ENCODE results near the gene RIOK2. TPM values are rescaled to one million over a fixed set of nuclear protein-coding genes. Genes with fewer than 3 reads are reported as not detected.
"Not testable (repeated sequence)": the region's sequence is repeated elsewhere in the genome, so short reads cannot be mapped to it uniquely, and the experiment has no call there.

RIOK2 gene
- total RNA-seq, 3 donors from 2014 or later (not counting 1 experiment from before 2014, with no cell fraction given): 26.3 to 31.0 (median 28.2) TPM

DNA sequence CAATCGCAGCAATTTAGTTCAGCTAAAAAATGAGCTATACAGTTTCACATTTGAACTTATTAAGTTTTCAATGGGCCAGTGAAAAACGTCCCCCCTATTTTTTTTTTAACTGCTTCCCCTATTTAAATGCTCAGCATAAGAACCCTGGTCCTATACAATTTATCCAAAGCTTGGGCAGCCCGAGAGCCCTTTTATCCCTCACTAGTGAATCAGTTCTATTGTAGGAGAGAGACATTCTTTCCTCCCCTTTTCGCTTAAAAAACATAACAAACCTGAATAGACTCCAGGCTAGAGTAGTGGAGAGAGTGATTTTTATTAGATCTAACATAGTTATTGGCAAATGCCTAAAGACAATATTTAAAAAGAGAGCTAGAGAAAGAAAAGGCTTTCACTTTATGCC, 42.0 kb downstream of the RIOK2 start:
- Mint-ChIP-seq H3K9me3 (no peaks in the 10 kb centered on the region), H3K27me3 (ENCODE audit: low read depth in 2 of 2) (peaks cover 20 to 30% of the 10 kb centered on the region in 2 donors), H3K36me3 (no peaks in the 10 kb centered on the region), H3K4me3 (no peak overlapping the region), H3K27ac (no peak overlapping the region), H3K4me1 (no peaks in the 10 kb centered on the region)
- Histone ChIP-seq H3K9me3 (ENCODE audit: control insufficient read depth, insufficient read depth, low read length) (no peaks in the 10 kb centered on the region), H3K27me3 (ENCODE audit: control insufficient read depth, insufficient read depth, low read length) (no peaks in the 10 kb centered on the region), H3K4me3 (ENCODE audit: low read length) (no peak overlapping the region), H3K27ac (ENCODE audit: low read length) (no peak overlapping the region), H3K36me3 (ENCODE audit: control insufficient read depth, insufficient read depth, low read length) (no peaks in the 10 kb centered on the region), H3K4me1 (ENCODE audit: control insufficient read depth, insufficient read depth, low read length) (no peaks in the 10 kb centered on the region)
- ATAC-seq: no peak
- no peak for DNase-seq
- intact Hi-C loops (cut with micrococcal nuclease): no loop called here
- TF ChIP-seq, protein P1, sequence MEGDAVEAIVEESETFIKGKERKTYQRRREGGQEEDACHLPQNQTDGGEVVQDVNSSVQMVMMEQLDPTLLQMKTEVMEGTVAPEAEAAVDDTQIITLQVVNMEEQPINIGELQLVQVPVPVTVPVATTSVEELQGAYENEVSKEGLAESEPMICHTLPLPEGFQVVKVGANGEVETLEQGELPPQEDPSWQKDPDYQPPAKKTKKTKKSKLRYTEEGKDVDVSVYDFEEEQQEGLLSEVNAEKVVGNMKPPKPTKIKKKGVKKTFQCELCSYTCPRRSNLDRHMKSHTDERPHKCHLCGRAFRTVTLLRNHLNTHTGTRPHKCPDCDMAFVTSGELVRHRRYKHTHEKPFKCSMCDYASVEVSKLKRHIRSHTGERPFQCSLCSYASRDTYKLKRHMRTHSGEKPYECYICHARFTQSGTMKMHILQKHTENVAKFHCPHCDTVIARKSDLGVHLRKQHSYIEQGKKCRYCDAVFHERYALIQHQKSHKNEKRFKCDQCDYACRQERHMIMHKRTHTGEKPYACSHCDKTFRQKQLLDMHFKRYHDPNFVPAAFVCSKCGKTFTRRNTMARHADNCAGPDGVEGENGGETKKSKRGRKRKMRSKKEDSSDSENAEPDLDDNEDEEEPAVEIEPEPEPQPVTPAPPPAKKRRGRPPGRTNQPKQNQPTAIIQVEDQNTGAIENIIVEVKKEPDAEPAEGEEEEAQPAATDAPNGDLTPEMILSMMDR (IDR thresholded peaks at IDR 0.05): no peak
- WGBS (ENCODE audit: insufficient coverage): 61% methylated on average over 2 of the region's 4 CpGs

DNA sequence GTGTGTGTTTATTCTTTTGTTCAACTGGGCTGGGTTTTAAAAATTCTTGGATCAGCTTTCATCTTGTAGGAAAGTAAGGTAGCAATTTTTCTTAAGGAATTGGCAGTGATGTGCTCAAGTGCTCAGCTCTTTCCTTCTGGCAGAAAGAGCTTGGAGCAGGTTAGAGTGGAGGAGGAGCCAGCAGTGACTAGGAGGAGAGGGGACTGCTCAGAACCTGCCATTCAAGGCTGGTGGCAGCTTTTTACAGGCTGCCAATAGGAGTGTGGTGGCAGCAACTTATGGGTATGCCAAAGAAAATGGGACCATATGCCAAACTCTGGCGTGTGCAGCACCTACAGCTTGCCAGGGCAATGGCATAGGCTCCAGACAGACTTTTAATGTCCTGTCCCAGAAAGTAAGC, 42.8 kb downstream of the RIOK2 start:
- H3K4me3 ChIP-seq (ENCODE audit: low read length); H3K9me3 ChIP-seq (ENCODE audit: control insufficient read depth, insufficient read depth, low read length); intact Hi-C loops (cut with micrococcal nuclease); H3K4me1 ChIP-seq (ENCODE audit: control insufficient read depth, insufficient read depth, low read length); H3K36me3 ChIP-seq (ENCODE audit: control insufficient read depth, insufficient read depth, low read length); H3K9me3 Mint-ChIP-seq; H3K4me3 Mint-ChIP-seq; ATAC-seq; H3K27ac Mint-ChIP-seq; H3K4me1 Mint-ChIP-seq; H3K27ac ChIP-seq (ENCODE audit: low read length); H3K27me3 ChIP-seq (ENCODE audit: control insufficient read depth, insufficient read depth, low read length); H3K36me3 Mint-ChIP-seq; DNase-seq: not testable (repeated sequence)
- WGBS (ENCODE audit: insufficient coverage): 78% methylated on average over 1 of the region's 1 CpG
- peaks cover 20 to 30% of the 10 kb centered on the region in 2 donors for H3K27me3 Mint-ChIP-seq (ENCODE audit: low read depth in 2 of 2)

DNA sequence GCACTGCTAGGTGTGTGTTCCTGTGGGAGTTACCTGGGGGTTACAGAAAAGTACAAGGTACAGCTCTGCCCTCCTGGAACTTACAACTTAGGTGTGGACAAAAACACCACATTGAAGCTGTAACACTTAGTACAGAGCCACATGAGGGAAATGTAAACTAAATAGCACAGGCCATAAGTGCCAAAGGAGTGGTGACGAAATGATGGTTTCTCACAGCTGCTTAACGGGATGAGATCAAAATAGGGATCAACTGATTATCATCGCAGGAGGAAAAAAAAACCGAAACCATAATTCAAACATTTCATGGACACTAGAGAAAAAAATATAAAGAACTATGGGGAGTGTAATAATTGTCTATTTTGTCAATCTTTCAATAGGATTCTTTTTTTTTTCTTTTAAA, 46.6 kb downstream of the RIOK2 start:
- intact Hi-C loops (cut with micrococcal nuclease): no loop called here
- Mint-ChIP-seq H3K4me1 (no peaks in the 10 kb centered on the region), H3K27ac (no peak overlapping the region), H3K27me3 (ENCODE audit: low read depth in 2 of 2) (peaks cover 22 to 37% of the 10 kb centered on the region in 2 donors), H3K36me3 (no peaks in the 10 kb centered on the region), H3K9me3 (no peaks in the 10 kb centered on the region), H3K4me3 (no peak overlapping the region)
- Histone ChIP-seq H3K27me3 (ENCODE audit: control insufficient read depth, insufficient read depth, low read length) (no peaks in the 10 kb centered on the region), H3K4me1 (ENCODE audit: control insufficient read depth, insufficient read depth, low read length) (no peaks in the 10 kb centered on the region), H3K9me3 (ENCODE audit: control insufficient read depth, insufficient read depth, low read length) (no peaks in the 10 kb centered on the region), H3K4me3 (ENCODE audit: low read length) (no peak overlapping the region), H3K36me3 (ENCODE audit: control insufficient read depth, insufficient read depth, low read length) (no peaks in the 10 kb centered on the region), H3K27ac (ENCODE audit: low read length) (no peak overlapping the region)
- WGBS (ENCODE audit: insufficient coverage): 97% methylated on average over 2 of the region's 4 CpGs
- no peak for ATAC-seq
- no peak for DNase-seq
- TF ChIP-seq, protein P1 (IDR thresholded peaks at IDR 0.05): no peak

DNA sequence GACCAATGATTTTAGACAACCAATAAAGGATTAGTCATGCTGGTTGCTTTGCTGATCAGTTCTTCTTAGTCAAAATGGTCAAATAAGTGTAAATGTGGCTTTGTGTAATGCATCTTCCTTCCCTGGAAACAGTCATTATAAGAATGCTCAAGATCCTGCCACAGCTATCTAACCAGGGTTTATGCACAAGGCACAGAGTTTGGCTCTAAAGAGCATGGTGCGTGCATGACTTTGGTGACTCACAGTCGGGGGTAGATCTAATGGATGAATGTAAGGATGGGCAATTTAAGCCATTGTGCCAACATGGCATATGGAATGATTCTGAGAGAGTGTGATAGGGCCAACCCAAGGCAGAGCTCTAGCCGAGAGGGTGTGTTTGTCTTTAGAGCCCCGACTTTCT, 47.2 kb downstream of the RIOK2 start:
- DNase-seq (no peak), ATAC-seq (no peak)
- TF ChIP-seq, protein P1 (IDR thresholded peaks at IDR 0.05): no peak
- intact Hi-C loops (cut with micrococcal nuclease): no loop called here
- Histone ChIP-seq H3K36me3 (ENCODE audit: control insufficient read depth, insufficient read depth, low read length) (no peaks in the 10 kb centered on the region), H3K4me1 (ENCODE audit: control insufficient read depth, insufficient read depth, low read length) (no peaks in the 10 kb centered on the region), H3K27ac (ENCODE audit: low read length) (no peak overlapping the region), H3K9me3 (ENCODE audit: control insufficient read depth, insufficient read depth, low read length) (no peaks in the 10 kb centered on the region), H3K4me3 (ENCODE audit: low read length) (no peak overlapping the region), H3K27me3 (ENCODE audit: control insufficient read depth, insufficient read depth, low read length) (no peaks in the 10 kb centered on the region)
- Mint-ChIP-seq H3K36me3 (no peaks in the 10 kb centered on the region), H3K27me3 (ENCODE audit: low read depth in 2 of 2) (peaks cover 19 to 34% of the 10 kb centered on the region in 2 donors), H3K27ac (no peak overlapping the region), H3K4me3 (no peak overlapping the region), H3K9me3 (no peaks in the 10 kb centered on the region), H3K4me1 (no peaks in the 10 kb centered on the region)
- 86% methylated on average over 4 of the region's 4 CpGs for WGBS (ENCODE audit: insufficient coverage)

Data from natural killer cell (primary cell).